ENCODE results near the gene ACAA1. TPM values are rescaled to one million over a fixed set of nuclear protein-coding genes. Genes with fewer than 3 reads are reported as not detected.
A peak's percentile ranks its signal among the peaks of the same experiment; 100 is the strongest.
"Not testable (repeated sequence)": the region's sequence is repeated elsewhere in the genome, so short reads cannot be mapped to it uniquely, and the experiment has no call there.

Gene ACAA1
- total and polyA plus RNA-seq, 12 donors: 42.3 to 200 (median 106) TPM

DNA sequence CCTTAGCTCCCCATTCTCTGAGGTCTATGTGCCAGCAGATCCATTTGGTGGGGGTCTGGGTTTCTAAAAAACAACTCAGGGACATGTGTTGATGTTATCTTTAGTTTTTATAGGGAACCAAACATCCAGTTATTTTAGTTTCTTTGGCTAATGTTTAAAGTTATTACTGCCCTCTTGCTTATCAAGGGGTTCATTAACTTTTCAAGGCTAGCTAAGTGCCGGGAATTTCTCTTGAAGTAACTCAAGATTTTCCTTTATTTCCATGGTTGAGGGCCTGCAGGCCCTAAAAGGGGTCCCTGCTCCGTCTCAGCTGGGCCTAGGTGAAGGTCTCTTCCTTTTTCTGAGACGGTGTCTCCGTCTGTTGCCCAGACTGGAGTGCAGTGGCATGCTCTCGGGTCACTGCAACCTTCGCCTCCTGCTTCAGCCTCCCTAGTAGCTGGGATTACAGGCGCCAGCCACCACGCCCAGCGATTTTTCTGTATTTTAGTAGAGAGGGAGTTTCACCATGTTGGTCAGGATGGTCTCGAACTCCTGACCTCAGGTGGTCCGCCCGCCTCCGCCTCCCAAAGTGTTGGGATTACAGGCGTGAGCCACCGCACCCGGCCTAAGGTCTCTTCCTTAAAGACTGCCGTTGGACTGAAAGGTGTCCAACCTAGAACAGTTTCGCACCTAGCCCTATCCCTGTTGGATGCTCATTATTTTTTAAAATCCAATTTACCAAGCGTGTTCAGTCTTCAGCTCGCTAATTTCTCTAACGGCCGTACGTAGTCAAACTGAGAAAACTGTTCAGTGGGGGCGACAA is 27.1 kb upstream of the ACAA1 start:
- no peaks in the 10 kb centered on the region for H3K36me3 ChIP-seq (replicated peaks in 1 of 2)
- intact Hi-C loops (cut with DNase I): no loop called here
- WGBS, 4 donors: 68 to 70% (median 68%) methylated on average over 24 of the region's 24 CpGs

DNA sequence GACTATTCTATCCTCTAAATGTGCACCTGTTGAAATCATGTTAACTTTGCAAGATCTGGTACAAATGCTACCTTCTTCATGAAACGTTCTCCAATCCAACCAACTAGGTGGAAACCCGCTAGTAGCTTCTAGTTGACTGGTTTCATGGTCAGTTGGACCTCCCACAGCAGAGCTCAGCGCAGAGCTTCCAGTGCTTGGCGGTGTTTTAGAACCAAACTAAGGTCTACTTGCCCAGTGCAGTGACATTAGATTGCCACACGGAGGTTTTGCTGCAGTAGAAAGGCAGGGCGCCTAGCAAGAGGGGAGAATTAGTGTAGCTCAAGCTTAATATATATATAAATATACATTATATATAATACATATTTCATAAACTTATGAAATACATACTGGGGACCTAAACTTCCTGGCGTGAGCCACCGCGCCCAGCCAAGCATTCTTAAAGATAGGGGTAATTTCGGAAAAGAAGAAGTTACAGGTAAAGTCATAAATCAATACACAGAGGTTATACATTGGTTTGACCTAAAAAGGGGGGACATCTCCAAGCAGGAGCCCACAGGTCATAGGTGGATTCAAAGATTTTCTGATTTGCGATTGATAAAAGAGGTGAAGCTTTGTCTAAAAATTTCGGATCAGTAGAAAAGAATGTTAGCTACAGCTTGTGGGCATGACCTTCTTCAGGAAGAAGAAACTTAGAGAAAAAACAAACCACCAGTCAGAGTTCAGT is 26.4 kb upstream of the ACAA1 start:
- H3K9me3 ChIP-seq (replicated peaks in 1 of 3): no peaks in the 10 kb centered on the region
- DNase-seq: no peak
- no peaks in the 10 kb centered on the region for H3K27me3 ChIP-seq
- peak overlapping the region in 1 of 5 donors; percentile 99 for H3K27ac ChIP-seq
- WGBS, 4 donors: 88 to 93% (median 93%) methylated on average over 12 of the region's 12 CpGs
- intact Hi-C loops (cut with DNase I): no loop called here
- no peak overlapping the region for H3K4me3 ChIP-seq
- no peaks in the 10 kb centered on the region for H3K36me3 ChIP-seq (replicated peaks in 1 of 2)
- TF ChIP-seq, protein P1, sequence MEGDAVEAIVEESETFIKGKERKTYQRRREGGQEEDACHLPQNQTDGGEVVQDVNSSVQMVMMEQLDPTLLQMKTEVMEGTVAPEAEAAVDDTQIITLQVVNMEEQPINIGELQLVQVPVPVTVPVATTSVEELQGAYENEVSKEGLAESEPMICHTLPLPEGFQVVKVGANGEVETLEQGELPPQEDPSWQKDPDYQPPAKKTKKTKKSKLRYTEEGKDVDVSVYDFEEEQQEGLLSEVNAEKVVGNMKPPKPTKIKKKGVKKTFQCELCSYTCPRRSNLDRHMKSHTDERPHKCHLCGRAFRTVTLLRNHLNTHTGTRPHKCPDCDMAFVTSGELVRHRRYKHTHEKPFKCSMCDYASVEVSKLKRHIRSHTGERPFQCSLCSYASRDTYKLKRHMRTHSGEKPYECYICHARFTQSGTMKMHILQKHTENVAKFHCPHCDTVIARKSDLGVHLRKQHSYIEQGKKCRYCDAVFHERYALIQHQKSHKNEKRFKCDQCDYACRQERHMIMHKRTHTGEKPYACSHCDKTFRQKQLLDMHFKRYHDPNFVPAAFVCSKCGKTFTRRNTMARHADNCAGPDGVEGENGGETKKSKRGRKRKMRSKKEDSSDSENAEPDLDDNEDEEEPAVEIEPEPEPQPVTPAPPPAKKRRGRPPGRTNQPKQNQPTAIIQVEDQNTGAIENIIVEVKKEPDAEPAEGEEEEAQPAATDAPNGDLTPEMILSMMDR (IDR thresholded peaks at IDR 0.05): peak in 2 of 6 experiments; percentile 9 to 24
- no peak for TF ChIP-seq POLR2A (IDR thresholded peaks at IDR 0.05)
- peaks cover 10 to 27% of the 10 kb centered on the region in 2 donors for H3K4me1 ChIP-seq (replicated peaks in 1 of 2)

More for the DNA sequence above, 27.1 kb upstream of the ACAA1 start:
- TF ChIP-seq, protein P1 (IDR thresholded peaks at IDR 0.05): no peak
- no peak for TF ChIP-seq POLR2A (IDR thresholded peaks at IDR 0.05)
- peak overlapping the region in 3 of 4 donors; percentile 13 to 73 (median 51) for H3K4me3 ChIP-seq
- H3K27me3 ChIP-seq: no peaks in the 10 kb centered on the region
- no peaks in the 10 kb centered on the region for H3K9me3 ChIP-seq (replicated peaks in 1 of 3)
- H3K27ac ChIP-seq: peak overlapping the region; percentile 48 to 99 (median 92)
- peaks cover 10 to 35% of the 10 kb centered on the region in 2 donors for H3K4me1 ChIP-seq (replicated peaks in 1 of 2)
- DNase-seq: peak in 2 of 7 donors; percentile 24 to 41

DNA sequence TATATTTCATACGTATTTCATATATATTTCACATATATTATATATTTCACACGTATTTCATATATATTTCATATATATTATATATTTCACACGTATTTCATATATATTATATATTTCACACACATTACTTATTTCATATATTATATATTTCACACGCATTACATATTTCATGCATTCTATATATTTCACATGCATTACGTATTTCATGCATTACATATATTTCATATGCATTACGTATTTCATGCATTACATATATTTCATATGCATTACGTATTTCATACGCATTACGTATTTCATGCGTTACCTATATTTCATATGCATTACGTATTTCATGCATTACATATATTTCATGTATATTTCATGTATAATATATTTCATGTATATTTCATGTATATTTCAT is 23.8 kb upstream of the ACAA1 start:
- DNase-seq; H3K9me3 ChIP-seq (replicated peaks in 1 of 3); H3K27ac ChIP-seq; H3K36me3 ChIP-seq (replicated peaks in 1 of 2); H3K27me3 ChIP-seq; H3K4me1 ChIP-seq (replicated peaks in 1 of 2); intact Hi-C loops (cut with DNase I); H3K4me3 ChIP-seq: not testable (repeated sequence)
- TF ChIP-seq, protein P1 (IDR thresholded peaks at IDR 0.05): peak in 1 of 6 experiments; percentile 30
- 89 to 95% (median 91%) methylated on average over 11 of the region's 11 CpGs for WGBS, 4 donors

DNA sequence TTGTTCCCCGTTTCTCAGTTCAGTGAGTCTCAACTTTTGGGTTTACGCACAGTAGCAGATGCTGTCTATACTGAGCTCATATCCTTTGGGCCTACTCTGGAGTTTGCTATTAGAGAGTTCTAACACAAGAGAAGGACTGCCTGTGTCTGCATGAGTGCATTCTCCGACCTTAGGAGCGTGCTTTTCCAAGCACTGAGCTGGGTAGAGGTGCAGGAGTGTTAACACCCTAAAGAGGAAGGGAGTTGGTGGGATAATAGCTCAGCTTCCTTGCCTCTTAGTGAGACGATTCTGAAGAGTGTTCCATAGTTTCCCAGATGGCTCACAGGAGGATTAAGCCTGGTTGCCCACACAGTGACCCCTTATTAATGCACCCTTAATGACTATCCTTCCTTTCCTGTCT is 21.5 kb upstream of the ACAA1 start:
- no peak for TF ChIP-seq POLR2A (IDR thresholded peaks at IDR 0.05)
- TF ChIP-seq, protein P1 (IDR thresholded peaks at IDR 0.05): no peak
- intact Hi-C loops (cut with DNase I): no loop called here
- 75 to 86% (median 79%) methylated on average over 5 of the region's 5 CpGs for WGBS, 4 donors
- DNase-seq: no peak
- H3K4me1 ChIP-seq (replicated peaks in 1 of 2): peaks cover 0 to 4% of the 10 kb centered on the region in 2 donors
- no peaks in the 10 kb centered on the region for H3K9me3 ChIP-seq (replicated peaks in 1 of 3)
- no peak overlapping the region for H3K4me3 ChIP-seq
- H3K36me3 ChIP-seq (replicated peaks in 1 of 2): no peaks in the 10 kb centered on the region
- no peak overlapping the region for H3K27ac ChIP-seq
- no peaks in the 10 kb centered on the region for H3K27me3 ChIP-seq
